GM08714 (cell line): ENCODE results near the gene LMBR1L.

Experiments used
- H3K4me3 ChIP-seq: fragments of 200-500 bp; sonication (Bioruptor generic); 2 replicates; pipeline ENCODE4 v1.5.1; 2014; ENCODE audit warnings: mild to moderate bottlenecking, low read length, inconsistent platforms
- ZNF274 ChIP-seq: IDR thresholded peaks from 2 replicates; pipeline ENCODE4 v1.6.1; 2012; ENCODE audit warnings: mild to moderate bottlenecking, low read depth, low read length

LMBR1L gene

DNA sequence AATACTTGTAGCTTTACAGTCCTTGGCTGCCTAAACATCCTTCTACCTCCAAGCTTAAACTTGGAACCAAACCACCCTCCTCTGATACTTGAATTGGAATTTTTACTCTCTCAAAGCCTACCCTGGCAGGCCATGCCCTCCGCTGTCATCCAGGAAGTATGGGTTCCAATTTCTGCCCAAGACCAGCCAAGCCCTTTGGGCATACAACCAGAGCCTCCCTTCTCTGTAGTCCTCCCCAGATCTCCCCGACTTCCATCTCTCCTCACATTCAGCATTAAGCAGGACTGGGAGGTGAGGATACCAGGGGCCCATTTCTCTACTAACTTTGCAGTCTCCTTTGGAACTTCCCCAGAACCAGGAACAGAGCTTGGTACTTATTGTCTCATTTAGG is 15.7 kb downstream of the LMBR1L start:
- H3K4me3 ChIP-seq = no peak overlapping the region
- no peak for TF ChIP-seq ZNF274

DNA sequence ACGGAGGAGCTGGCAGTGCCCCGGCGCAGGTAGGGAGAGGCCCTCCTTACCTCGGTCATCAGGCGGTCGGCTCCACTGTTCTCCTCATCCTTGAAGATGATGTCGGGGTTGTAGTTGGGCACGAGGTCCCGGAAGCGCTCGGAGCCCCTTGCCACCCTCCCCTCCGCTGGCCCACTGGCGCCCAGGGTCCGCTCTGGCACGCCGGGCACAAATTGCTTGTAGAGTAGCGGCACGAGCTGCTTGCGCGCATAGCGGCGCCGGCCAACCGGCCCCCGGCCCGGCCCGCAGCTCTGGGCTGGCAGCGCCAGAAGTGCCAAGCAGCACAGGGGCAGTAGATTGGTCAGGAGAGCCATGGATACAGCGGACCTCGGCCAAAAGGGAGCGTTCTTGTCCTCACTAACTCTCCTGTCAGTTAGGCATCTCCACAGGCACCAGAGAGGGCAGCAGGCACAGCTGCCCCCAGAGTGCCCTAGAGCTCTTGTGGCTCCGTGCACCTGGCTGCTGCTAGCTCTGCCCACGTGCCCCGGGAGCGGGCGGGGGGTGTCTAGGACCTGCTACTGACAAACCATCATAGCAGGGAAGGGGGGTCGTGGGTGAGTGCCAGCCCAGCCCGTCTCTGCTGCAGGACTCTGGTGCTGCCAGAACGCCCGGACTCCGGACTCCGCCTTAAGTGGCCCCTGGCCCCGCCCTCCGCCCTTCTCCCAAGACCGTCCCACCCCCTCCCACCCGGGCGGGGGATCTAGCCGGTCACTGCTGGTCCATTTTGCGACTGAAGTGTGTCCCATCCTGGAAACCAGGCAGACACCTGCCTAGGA is 16.3 kb downstream of the LMBR1L start, which contains the start of gene DHH:
DHH (minus strand) TSS at position 642 of the 815 bp plus-strand sequence; CDS start at position 353, 289 bp downstream.
- TF ChIP-seq ZNF274 = no peak
- no peak within 1 kb of the TSS for H3K4me3 ChIP-seq

DNA sequence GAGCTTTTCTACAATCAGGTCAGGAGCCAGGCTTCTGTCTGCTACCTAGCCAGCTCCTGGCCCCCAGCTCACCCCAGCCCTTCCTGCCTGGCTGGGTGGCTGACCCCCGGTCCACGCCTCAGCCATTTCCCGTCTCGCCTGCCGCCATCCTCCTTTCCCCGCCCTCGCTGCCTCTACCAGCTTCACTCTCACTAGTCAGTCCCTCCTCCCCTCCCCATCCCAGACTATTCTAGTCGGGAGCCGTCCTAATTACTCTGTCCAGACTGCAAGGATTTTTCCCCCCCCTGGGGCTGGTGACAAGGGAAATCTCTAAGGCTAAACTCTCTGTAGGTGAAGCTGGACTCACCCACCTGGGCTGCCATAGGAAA is 16.9 kb downstream of the LMBR1L start:
- no peak overlapping the region for H3K4me3 ChIP-seq
- no peak for TF ChIP-seq ZNF274

DNA sequence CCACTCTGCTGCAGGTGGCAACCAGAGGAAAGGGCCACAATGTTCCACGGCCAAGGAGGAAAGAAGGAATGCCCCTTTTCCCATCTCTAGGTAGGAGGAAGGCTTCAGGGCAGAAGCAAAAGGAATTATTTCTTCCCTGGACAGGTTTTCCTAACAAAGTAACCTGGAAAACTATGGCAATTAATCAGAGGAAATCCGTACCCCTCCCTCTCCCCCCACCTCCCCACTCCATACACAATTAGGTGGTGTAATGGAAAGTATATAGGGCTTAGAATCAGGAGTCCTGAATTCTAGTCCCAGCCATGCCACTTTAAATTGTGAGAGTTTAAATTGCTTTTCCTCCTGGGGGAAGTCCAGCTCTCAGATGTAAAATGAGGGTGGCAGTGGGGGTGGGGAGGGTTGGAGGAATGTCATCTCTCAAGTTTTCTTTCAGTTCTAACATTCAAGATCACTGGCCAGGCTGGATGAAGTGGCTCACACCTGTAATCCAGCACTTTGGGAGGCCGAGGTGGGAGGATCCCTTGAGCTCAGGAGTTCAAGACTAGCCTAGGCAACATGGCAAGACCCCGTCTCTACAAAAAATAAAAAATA is 17.7 kb downstream of the LMBR1L start:
- H3K4me3 ChIP-seq = no peak overlapping the region
- TF ChIP-seq ZNF274 = no peak

DNA sequence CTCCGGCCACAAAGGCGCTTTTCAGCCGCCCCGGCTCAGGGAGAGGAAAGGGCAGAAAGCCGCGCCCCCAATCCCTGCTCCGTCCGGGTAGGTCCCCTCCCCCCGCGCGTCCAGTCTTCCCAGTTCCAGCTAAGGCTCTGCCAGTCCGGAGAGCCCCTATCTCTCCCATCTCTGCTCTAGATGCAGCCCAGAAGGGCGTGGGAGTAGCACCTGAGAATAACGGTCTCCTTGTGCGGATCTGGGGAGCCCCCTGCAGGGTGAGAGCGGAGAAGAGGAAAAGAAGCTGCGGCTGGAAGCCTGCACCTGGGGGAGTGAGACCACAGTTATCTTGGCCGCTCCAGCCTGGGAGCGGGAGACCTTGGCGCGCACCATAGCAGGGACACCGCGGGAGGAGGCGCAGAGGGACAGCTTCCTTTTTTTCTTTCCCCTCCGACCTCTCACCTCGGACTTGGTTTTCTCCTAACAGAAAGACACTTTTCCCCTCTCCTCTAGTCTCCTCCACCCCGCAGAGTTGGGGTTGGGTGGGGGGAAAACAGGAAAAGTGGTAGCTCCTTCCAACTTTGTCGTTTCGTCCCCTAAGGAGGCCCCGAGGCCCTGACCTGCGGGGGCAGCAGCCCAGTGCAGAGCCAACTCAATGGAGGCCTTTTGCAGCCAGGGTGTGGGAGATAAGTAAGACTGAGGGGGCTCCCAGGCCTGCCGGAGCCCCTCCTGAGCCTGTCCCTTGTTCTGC is 18.4 kb downstream of the LMBR1L start:
- TF ChIP-seq ZNF274 = no peak
- H3K4me3 ChIP-seq = no peak overlapping the region; the same call in 1 of the 2 replicates

DNA sequence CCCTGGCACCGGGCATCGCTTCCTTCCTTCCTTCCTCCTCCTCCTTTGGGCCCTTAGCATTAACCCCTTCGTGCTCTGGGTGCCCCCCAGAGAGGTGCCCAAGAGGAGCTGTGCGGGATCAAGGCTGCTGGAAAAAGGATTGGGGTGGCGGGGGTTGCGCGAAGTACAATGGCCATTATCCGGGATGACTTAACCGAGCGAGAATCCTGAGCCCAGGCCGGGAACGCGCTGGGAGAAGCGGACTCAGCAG is 18.9 kb downstream of the LMBR1L start:
- H3K4me3 ChIP-seq = no peak overlapping the region; the same call in 1 of the 2 replicates
- TF ChIP-seq ZNF274 = no peak

DNA sequence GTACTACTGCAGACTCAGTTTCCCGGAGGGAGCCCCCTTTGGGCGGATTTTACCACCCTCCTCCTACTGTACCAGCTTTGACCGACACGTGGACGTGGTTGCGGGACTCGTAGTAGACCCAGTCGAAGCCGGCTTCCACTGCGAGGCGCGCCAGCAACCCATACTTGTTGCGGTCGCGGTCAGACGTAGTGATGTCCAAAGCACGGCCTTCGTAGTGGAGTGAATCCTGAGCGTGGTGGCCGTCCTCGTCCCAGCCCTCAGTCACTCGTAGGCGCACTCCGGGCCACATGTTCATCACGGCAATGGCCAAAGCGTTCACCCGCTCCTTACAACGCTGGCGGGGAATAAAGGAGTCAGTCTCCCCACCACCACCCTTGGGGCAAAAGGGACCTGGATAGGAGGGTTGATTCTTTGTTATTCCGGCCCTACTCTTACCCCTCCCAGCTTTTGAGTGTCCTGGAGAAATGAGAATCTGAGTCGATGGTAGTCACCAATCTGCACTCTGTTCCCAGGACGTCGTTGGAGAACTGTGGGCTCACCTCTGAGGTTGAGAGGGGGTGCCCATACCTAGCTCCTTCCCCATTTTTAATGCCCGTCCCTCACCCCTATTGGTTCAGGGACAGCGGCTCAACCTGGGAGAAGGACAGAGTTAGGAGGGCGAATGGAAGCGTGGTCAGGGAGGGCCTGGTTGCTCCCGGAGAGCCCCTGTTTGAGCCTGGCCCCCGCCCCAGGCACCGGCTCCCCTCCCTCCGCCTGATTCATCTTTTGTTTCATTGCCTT is 19.4 kb downstream of the LMBR1L start:
- H3K4me3 ChIP-seq = no peak overlapping the region
- TF ChIP-seq ZNF274 = no peak

DNA sequence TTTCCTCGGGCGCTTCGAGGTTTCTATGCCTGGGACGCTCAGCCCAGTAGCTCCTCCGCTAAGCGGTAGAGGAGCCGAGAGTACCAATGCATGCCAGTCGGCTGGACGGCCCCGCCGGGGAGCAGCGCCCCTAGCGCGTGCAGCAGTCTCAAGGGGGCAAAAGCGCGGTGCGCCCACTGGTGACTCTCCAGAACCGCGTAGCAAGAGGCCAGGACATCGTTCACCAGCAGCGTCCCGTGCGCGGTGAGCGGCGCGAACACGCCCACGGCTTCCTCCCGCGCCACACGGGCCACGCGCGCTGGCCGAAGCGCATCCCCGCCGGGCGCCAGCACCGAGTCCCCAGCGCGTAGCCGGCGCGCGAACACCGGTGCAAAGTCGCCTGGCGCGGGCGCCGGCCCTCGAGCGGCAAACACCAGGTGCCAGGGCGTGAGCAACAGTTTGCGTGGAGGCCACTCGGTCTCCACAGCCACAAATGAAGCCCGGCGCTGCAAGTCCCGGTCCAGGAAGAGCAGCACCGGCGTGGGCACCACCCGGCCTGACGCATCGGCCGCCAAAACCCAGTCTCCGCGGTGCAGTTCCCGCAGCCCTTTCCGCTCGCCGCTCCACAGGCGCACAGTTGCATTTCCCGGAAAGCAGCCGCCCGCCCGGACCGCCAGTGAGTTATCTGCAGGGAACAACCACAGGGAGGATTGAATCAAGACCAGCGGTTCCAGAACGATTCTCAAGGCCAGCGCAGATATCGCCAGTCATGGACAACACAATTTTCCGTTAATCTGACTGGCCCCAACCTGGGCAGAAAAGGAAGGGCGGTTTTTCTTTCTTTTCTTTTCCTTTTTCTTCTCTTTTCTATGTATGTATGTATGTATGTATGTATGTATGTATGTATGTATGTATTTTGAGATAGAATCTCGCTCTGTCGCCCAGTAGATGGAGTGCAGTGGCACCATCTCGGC is 20.6 kb downstream of the LMBR1L start:
- peak overlapping the region; percentile 2; the same call in 1 of the 2 replicates for H3K4me3 ChIP-seq
- no peak for TF ChIP-seq ZNF274

DNA sequence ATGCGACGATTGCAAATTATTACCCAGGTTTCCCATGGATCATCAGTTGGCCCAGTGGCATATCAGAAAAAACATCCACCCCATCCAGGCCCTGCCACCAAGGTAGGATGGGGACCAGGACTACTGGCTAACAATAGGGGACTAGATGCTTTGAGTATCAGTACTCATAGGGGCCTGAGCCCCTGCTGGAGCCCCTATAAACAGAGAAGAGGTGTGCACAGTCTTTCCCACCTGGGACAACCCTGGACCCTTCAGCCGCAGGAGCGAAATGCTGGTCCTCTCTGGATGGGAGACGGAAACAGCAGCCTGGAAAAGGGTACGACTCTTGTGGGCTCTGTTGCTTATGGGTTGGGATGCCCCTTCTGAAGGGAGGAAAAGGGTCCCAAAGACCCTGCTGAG is 21.7 kb downstream of the LMBR1L start:
- no peak overlapping the region for H3K4me3 ChIP-seq

DNA sequence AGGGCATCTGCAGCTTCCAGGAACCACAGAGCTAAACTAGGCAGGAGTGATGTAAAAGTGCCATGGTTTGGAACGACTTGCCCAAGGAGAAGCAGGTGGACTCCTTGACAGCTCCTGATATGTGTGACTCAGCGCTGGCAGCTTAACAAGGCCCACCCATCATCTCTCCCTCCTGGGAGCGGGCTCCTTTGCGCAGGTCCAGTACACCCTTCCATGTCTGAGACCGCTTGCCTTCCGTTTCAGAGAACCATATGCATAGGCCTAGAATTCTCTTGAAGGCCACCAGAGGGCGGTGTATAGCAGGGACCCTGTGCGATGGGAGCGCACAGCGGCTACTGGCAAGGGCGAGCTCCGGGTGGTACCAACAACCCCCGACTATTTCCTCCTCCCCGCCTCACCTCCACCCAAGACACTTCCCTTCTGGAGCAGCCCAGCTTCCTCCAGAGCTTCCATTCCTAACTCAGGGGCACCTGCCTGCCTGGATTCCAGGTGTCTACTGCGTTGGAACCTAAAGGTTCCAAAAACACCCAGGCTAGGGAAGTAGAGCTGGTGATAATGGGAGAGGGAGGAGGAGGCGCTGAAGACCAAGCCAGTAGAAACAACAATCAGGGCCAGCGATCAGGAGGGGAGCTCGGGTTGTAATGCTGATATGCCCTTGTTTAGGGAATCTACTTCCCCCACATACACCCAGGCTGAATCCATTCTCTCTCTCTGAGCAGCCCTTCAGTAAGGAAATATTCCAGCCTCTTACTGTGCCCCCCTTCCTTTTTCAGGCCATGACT is 22.3 kb downstream of the LMBR1L start:
- no peak overlapping the region for H3K4me3 ChIP-seq
- TF ChIP-seq ZNF274 = no peak

More for the DNA sequence above, 21.7 kb downstream of the LMBR1L start:
- TF ChIP-seq ZNF274 = no peak

DNA sequence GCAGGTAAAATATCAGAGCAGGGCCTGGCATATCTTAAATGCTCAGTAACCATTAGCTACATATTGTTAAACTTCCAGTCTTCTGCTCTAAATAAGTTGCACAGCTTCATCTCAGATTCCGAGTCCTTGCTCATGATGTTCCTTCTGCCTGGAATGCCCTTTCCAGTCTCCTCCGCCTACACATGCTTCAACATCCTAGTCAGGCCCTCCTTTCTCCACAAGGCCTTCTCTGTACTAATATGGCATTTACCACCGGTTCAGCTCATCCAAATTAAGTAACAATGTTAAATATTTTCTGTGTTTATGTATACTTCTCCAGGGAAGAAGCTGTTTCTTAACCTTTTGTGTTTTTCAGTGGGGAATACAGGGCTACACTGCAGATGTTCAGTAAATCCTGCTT is 24.5 kb downstream of the LMBR1L start:
- H3K4me3 ChIP-seq = no peak overlapping the region
- no peak for TF ChIP-seq ZNF274

DNA sequence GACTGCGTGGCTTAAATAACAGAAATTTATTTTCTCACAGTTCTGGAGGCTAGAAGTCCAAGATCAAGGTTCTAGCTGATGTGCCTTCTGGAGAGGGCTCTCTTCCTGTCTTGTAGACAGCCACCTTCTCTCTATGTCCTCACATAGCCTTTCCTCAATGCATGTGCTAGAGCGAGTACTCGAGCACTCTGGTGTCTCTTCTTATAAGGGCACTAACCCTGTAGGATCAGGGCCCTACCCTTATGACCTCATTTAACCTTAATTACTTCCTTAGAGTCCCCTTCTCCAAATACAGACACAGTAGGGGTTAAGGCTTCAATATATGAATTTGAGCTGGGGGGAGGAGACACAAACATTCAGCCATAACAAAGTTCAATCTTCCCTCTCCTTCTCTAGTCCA is 26.2 kb downstream of the LMBR1L start:
- H3K4me3 ChIP-seq = no peak overlapping the region
- no peak for TF ChIP-seq ZNF274
